HG03280 (cell line): ENCODE results near the gene CBX6.

Experiments
- ATAC-seq: cut with Tn5 transposase; IDR thresholded peaks from one replicate; pipeline ENCODE4 v1.9.1; 2021; ENCODE audit warnings: mild to moderate bottlenecking, moderate library complexity; ENCODE audit not compliant: unreplicated experiment

The CBX6 gene

DNA sequence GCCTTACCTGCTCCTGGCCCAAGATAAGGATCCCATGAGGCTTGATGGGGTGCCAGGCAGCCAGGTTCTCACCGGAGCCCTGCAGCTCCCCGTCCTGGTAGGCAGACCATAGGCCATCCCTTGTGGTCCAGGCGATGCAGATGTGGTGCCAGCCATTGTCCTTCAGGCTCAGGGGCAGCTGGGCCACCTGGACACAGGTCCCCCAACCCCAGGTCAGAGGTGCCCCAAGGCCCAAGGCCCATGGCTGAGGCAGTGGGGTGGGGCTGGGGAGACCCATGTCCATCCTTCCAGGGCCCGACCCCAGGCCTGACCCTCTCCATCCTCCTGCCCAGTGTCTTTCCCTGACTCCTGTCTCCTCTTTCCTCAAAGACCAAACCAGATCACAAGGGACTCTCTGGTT is 48.9 kb downstream of the CBX6 start:
- no peak for ATAC-seq

DNA sequence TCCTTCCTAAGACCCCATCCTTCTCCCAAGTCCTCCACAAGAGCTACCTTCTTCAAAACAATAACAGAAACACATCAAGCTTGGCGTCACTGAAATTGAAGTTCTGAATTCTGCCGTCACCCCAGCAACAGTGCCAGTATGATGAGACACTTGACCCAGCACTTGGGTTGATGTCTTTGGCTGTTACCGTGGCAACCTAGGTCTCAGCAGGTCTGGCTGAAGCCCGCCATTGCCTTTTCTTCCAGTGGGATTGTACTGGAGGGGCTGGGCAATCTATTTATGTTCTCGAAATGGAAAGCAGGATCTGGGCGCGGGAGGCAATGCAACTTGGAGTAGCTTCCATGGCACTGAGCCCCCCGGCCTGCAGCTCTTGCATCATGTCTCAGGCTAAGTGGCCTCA is 52.0 kb downstream of the CBX6 start:
- ATAC-seq, result no peak

DNA sequence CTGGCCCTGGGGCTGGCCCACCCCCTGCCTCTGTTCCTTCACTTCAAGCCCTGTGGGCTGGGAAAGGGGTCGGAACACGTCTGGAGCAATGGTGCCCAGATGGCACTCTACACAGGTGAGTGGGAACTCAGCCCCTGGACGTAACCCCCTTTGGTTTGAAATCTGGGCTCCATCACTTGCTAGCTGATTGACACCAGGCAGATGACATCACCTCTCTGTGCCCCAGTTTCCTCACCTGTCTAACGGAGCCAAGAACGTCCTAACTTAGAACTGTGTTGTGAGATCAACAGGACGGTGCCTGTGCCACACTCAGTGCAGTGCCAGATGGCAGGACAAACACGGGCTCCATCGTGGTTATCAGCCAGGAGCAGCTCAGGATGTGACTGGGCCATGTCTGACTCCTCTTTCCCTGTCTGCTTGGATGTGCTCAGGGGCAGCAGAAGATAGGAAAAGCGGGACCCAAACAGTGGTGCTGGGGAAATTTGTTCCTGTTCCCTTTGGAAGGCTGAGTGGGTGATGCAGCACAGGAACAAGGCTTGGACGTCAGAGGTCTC is 52.6 kb downstream of the CBX6 start:
- ATAC-seq, result no peak

DNA sequence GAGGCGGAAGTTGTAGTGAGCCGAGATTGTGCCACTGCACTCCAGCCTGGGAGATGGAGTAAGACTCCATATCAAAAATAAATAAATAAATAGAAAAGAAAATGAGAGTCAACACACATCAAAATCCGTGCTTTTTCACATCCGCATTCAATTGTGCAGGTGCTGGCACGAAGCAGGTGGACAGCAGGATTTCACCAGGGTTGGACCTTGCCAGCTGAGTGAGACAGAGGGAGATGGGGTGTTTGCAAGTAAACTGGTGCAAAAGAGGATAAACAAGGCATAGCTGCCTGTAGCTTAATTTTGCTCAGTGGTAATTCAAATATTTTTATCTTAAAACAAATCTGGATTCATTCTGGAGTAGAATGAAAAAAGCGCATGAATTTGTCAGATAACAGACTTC is 54.8 kb downstream of the CBX6 start:
- no peak for ATAC-seq

GRCh38 chr22:38815842-38816241 is 56.2 kb downstream of the CBX6 start:
- ATAC-seq, result no peak
